ENCODE data around the gene GTSE1. TPM values are rescaled to one million over a fixed set of nuclear protein-coding genes. Genes with fewer than 3 reads are reported as not detected.

Gene GTSE1
- total RNA-seq, 1 experiment from 2014 or later = 46.1 TPM

- no peak for TF ChIP-seq CTCF (IDR thresholded peaks at IDR 0.05 in 2 of 3, conservative IDR thresholded peaks at IDR 0.05 in 1 of 3; ENCODE audit: borderline replicate concordance in 1 of 3, insufficient read depth in 1 of 3, low read depth in 2 of 3, low read length in 2 of 3)
- no peak for TF ChIP-seq POLR2AphosphoS5 (IDR thresholded peaks at IDR 0.05; ENCODE audit: low read depth, low read length)
- TF ChIP-seq CEBPB (IDR thresholded peaks at IDR 0.05; ENCODE audit: low read depth) = no peak
- no peak for TF ChIP-seq ATF3 (IDR thresholded peaks at IDR 0.05)
- TF ChIP-seq ZFX (IDR thresholded peaks at IDR 0.05) = no peak
- TF ChIP-seq TCF7L2 (IDR thresholded peaks at IDR 0.05; ENCODE audit: borderline replicate concordance, extremely low read depth, insufficient read depth, insufficient read length) = no peak
These were observed 23.6 kb downstream of the GTSE1 start (continued) for GRCh38 chr22:46320166-46320710.

GRCh38 chr22:46320716-46321386, 24.2 kb downstream of the GTSE1 start:
- ChIA-PET RAD21 (ENCODE audit: low non-redundant PET in 1 of 2, low total read pairs in 2 of 2, uncharacterized antibody in 2 of 2, unreplicated experiment in 2 of 2) (no interaction called here), CTCF (no interaction called here)
- ATAC-seq = no peak

More at GRCh38 chr22:46320716-46321386, 24.2 kb downstream of the GTSE1 start:
- no peaks in the 10 kb centered on the region for H4K20me1 ChIP-seq (ENCODE audit: insufficient read depth)
- H3K9me3 ChIP-seq (ENCODE audit: control insufficient read depth in 1 of 2, insufficient read depth in 1 of 2, low read depth in 1 of 2, low read length in 2 of 2) = no peaks in the 10 kb centered on the region
- no peak overlapping the region for H2AFZ ChIP-seq (ENCODE audit: low read depth, low read length, poor library complexity, severe bottlenecking)
- H3K79me2 ChIP-seq (ENCODE audit: insufficient read depth, low read length) = peaks cover 30% of the 10 kb centered on the region; the same call in 1 of the 2 replicates
- H3K27ac ChIP-seq (ENCODE audit: low read depth, low read length) = no peak overlapping the region
- H3K27me3 ChIP-seq (ENCODE audit: insufficient read depth, low read length) = no peaks in the 10 kb centered on the region
- H3K4me2 ChIP-seq (ENCODE audit: low read length) = no peak overlapping the region
- intact Hi-C loops (cut with micrococcal nuclease) = no loop called here
- H3K9ac ChIP-seq (ENCODE audit: low read length) = no peak overlapping the region
- peaks cover 35% of the 10 kb centered on the region in 2 experiments for H3K36me3 ChIP-seq (ENCODE audit: control insufficient read depth in 1 of 2, insufficient read depth in 2 of 2, low read length in 2 of 2)
- H3K9me2 ChIP-seq (ENCODE audit: insufficient read depth) = no peaks in the 10 kb centered on the region
- H3K4me1 ChIP-seq (ENCODE audit: control insufficient read depth in 1 of 2, insufficient read depth in 2 of 2, low read length in 2 of 2) = no peaks in the 10 kb centered on the region
- POLR2A ChIA-PET = no interaction called here
- DNase-seq (ENCODE audit: low read depth, low spot score) = no peak
- no peak for TF ChIP-seq POLR2A (IDR thresholded peaks at IDR 0.05; ENCODE audit: borderline replicate concordance, extremely low read depth, insufficient read depth, insufficient read length)
- no peak for TF ChIP-seq MAX (IDR thresholded peaks at IDR 0.05)
- H3K4me3 ChIP-seq (replicated peaks in 1 of 2; ENCODE audit: low read depth in 1 of 2, low read length in 2 of 2) = no peak overlapping the region
- no TSS peak for BruUV-seq (replicated peaks)
